ENCODE measurements around the gene RP9.

The RP9 gene

DNA sequence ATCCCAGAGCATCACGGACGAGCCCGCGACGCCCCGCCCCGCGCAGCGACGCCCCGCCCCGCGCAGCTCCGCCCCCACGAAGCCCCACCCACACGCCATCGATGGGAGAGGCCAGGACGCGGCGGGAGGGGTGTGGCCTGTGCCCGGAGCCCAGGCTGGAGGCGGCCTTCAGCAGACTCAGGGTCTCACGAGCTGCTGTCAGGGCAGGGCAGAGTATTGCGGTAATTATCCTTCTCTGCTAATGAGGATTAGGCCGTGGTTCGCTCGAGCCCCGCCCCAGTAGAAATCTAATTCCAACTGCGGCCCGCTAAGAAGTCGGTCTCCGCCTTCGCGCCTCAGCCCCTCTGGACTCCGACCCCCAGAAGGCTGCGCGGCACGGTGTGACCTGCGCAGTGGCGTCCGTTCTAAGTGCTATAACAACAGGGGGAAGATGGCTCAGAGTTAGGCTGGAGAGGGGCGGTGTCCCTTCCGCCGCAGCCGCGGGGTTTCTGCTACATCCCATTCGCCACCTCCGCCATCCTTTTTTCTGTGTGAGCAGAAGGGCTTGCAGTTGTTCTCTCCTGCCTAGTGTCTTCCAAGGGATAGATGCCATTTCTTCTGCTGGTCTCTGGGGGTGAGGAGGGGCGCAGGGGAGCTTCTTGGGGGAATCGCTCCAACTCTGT is 46.3 kb downstream of the RP9 start:
- DNase-seq (ENCODE audit: low read depth) = peak; percentile 96

DNA sequence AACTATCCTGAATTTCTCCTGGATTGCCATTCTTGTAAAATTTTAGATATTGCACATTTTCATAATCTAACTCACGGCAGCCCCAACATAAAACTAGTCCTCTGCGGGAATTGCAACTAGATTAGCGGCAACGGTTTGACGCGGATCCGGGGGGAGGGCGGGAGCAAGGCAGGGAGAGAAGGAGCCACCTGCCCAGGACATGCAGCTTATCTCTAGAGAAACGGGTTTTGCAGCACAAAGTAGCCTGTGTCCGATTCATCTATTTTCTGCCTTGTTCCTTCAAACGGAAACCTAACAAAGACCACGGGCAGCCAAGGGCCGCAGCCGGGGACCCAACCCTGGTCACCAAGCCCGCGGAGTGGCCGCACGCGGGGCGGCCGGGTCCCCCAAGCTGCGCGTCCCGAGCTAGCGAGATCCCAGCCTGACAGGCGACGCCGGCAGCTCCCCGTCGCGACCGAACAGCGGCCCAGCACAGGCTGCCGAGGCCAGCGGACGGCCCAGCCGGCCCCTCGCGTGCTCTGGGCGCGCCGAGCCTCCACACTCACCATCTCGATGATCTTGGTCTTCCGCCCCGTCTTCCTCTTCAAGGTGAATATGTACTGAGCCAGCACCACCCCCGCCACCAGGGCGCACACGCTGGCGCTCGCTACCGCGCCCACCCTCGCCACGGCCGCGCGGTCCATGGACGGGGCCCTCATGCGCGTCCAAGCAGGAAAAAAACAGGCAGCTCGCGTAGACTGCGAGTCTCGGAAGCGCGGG is 47.0 kb downstream of the RP9 start, which contains the start of gene NT5C3A:
Gene NT5C3A, minus strand, starts transcription at position 754 of the 759 bp plus-strand sequence. Its CDS starts 71 bp downstream, at position 683.
- DNase-seq (ENCODE audit: low read depth) = peak; percentile 38

GRCh38 chr7:33061282-33061937 is 47.8 kb downstream of the RP9 start:
- no peak for DNase-seq (ENCODE audit: low read depth)

GRCh38 chr7:33059635-33060034 is 49.6 kb downstream of the RP9 start:
- no peak for DNase-seq (ENCODE audit: low read depth)

DNA sequence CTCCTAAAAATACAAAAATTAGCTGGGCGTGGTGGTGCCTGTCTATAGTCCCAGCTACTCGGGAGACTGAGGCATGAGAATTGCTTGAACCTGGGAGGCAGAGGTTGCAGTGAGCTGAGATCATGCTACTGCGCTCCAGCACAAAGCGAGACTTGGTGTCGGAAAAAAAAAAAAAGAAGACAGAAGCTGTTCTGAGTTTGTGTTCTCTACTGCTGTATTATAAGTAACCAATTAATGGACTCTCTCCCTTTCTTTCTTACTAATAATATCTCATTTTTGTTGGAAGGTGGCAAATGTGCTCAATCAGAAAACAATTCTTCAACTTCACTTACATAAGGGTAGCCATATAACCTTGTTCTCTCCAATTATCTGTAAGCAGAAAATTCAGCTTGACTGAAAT is 54.0 kb downstream of the RP9 start:
- no peak for DNase-seq (ENCODE audit: low read depth)

DNA sequence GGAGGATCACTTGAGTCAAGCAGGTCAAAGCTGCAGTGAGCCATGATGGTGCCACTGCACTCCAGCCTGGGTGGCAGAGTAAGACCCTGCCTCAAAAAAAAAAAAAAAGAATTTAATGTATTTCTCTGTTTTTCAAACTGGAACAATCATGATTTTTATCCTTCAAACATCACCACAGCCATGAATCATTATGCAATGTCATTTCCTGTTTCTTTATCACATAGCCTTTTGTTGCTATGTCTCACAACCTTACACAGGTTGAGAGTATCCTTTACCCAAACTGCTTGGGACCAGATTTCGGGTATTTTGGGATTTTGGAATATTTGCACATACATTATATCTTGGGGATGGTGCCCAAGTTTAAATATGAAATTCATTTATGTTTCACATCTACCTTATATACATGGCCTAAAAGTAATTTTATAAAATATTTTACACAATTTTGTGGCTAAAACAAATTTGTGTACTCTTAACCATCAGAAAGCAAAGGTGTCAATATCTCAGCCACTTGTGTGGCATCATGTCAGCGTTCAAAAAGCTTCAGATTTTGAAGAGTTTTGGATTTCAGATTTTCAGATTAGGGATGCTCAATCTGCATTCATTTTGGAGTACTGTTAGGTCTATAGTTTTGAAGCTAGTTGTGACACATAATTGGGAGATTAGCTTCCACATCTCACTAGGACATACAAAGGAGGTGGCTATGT is 54.8 kb downstream of the RP9 start:
- DNase-seq (ENCODE audit: low read depth) = peak; percentile 43

DNA sequence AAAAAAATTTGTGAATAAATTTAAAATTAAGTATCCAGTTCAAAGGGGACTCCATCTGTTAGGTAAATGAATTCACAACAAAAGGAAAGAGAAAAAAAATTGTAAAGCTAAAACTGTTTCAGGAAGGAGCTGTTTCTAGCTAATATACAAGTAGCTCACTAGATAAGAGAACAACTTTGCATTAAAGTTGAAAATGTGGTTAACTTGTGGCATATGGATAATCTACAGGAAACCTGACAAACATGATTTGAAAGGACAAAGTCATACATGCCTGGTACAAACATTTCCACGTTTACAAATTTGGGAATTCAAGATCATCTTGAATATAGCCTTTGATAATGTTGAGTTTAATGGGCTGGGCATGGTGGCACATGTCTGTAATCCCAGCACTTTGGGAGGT is 55.5 kb downstream of the RP9 start:
- no peak for DNase-seq (ENCODE audit: low read depth)

DNA sequence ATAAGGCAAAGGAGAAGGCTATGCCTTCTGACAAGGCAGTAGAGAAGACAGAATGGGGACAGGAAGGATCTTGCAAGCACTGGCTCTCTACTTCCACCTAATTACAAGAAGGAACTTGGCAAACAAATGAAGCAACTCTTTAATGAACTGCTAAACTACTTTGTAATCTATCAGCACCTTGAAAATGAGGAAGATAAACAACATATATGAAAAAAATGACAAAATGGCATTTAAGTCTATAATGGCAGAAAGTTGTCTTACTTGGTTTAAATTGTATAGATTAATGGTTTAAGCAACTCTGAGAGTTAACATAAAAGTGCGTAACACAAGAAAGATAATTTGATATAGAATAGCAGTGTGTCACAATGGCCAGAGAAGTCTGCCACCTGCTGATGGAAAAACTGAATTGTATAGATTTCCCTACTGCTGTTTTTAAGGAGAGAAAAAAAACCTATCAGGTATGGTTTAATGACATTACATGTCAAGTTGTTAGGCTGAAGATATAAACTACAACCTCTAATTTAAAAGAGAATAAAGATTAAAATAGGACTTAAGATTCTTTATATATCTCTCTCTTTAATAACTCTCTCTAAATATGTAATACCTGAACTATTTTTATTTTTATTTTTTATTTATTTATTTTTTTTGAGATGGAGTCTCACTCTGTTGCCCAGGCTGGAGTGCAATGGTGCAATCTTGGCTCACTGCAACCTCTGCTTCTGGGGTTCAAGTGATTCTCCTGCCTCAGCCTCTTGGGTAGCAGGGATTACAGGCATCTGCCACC is 58.5 kb downstream of the RP9 start:
- DNase-seq (ENCODE audit: low read depth) = peak; percentile 66

DNA sequence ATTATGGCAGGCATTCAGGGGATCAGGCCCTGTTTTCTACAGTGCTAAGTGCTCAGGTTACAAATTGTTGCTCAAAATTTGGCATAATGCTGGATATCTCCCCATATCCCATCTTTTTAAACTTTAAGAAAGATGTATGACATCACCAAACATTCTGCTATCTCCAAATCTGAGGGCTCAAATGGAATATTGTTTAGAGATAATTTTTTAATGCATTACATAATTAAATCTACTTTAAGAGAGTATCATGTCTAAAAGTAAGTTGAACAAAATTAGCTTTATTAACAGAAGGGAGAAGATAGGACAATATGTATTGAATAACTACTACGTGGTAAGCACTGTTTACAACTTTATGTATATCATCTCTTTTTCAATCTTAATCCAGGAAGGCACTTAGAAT is 60.5 kb downstream of the RP9 start:
- DNase-seq (ENCODE audit: low read depth) = no peak

GRCh38 chr7:33048257-33048656 is 60.9 kb downstream of the RP9 start:
- DNase-seq (ENCODE audit: low read depth) = no peak

DNA sequence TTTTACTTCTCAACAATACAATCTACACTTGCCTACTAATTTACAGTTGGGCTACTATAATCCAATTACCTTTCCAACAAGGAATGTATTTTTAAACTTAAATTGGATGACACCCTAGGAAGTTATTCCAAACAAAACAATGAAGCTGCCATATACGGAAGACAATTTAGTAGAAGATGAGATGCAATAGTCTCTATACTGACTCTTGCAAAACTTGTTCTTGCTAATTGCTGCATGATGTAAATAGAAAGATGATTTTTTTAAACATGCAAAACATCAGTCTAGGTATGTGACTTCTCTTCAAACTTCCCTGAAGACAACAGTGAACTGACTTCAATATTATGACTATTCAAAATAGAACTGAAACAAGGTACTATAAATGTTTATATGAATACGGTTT is 64.2 kb downstream of the RP9 start:
- DNase-seq (ENCODE audit: low read depth) = peak; percentile 72

All from EH (cell line).